ENCODE measurements around the gene CFAP20DC. TPM values are rescaled to one million over a fixed set of nuclear protein-coding genes. Genes with fewer than 3 reads are reported as not detected.
"Not testable (repeated sequence)": the region's sequence is repeated elsewhere in the genome, so short reads cannot be mapped to it uniquely, and the experiment has no call there.

CFAP20DC gene
- total and polyA plus RNA-seq, 2 of the 13 experiments (the other 11 are each of a cell fraction or from before 2014, with no cell fraction given): not detected

- no peak for ATAC-seq
These were observed 351.6 kb downstream of the CFAP20DC start for GRCh38 chr3:58698246-58698645.

GRCh38 chr3:58697561-58697960 is 352.3 kb downstream of the CFAP20DC start:
- Histone ChIP-seq H3K27ac (ENCODE audit: extremely low read length, insufficient read depth, low read length) (no peak overlapping the region), H3K4me1 (ENCODE audit: insufficient read depth, low read length) (no peaks in the 10 kb centered on the region), H3K79me2 (ENCODE audit: insufficient read depth, low read length) (no peaks in the 10 kb centered on the region), H3K9ac (ENCODE audit: insufficient read depth, low read depth, low read length) (no peak overlapping the region), H3K9me3 (ENCODE audit: low read length) (peaks cover 18% of the 10 kb centered on the region; the same call in 1 of the 2 replicates), H4K20me1 (ENCODE audit: insufficient read depth, low read length) (no peaks in the 10 kb centered on the region), H3K4me2 (ENCODE audit: low read depth, low read length) (no peak overlapping the region), H3K4me3 (replicated peaks in 1 of 3; ENCODE audit: insufficient read depth in 1 of 3, low read depth in 2 of 3, low read length in 3 of 3) (no peak overlapping the region), H2AFZ (ENCODE audit: low read length) (no peak overlapping the region), H3K27me3 (ENCODE audit: control insufficient read depth in 1 of 2, insufficient read depth in 2 of 2, low read length in 2 of 2) (no peaks in the 10 kb centered on the region), H3K36me3 (replicated peaks in 1 of 2; ENCODE audit: control insufficient read depth in 1 of 2, insufficient read depth in 2 of 2, low read length in 2 of 2) (no peaks in the 10 kb centered on the region)
- DNase-seq (ENCODE audit: low spot score) (no peak), ATAC-seq (no peak), FAIRE-seq (no peak)
- in situ Hi-C loops (cut with HindIII; ENCODE audit: extremely low pct_ligation_motif_present, low pct_unique_long_range_greater_than_20kb) (no loop called here), intact Hi-C loops (cut with micrococcal nuclease; ENCODE audit: unreplicated experiment) (no loop called here)
- peak in 1 of 2 experiments; percentile 15; a peak in 1 of 4 replicates for TF ChIP-seq MAFK (conservative IDR thresholded peaks at IDR 0.05 in 1 of 2, IDR thresholded peaks at IDR 0.05 in 1 of 2; ENCODE audit: low read length in 2 of 2)
- no peak for TF ChIP-seq DNMT1 (CRISPR knock-in tag; IDR thresholded peaks at IDR 0.05)
- POLR2A ChIA-PET: no interaction called here
- CTCF ChIA-PET (ENCODE audit: low intra/inter-chr PET ratio, low total read pairs): no interaction called here
- BruUV-seq (replicated peaks): no TSS peak

More at GRCh38 chr3:58698246-58698645, 351.6 kb downstream of the CFAP20DC start:
- no peaks in the 10 kb centered on the region for H3K79me2 ChIP-seq (ENCODE audit: insufficient read depth, low read length)
- POLR2A ChIA-PET: no interaction called here
- in situ Hi-C loops (cut with HindIII; ENCODE audit: extremely low pct_ligation_motif_present, low pct_unique_long_range_greater_than_20kb): no loop called here
- H3K27ac ChIP-seq (ENCODE audit: extremely low read length, insufficient read depth, low read length): no peak overlapping the region
- H3K4me1 ChIP-seq (ENCODE audit: insufficient read depth, low read length): no peaks in the 10 kb centered on the region
- no peak overlapping the region for H3K4me3 ChIP-seq (replicated peaks in 1 of 3; ENCODE audit: insufficient read depth in 1 of 3, low read depth in 2 of 3, low read length in 3 of 3)
- CTCF ChIA-PET (ENCODE audit: low intra/inter-chr PET ratio, low total read pairs): no interaction called here
- no peaks in the 10 kb centered on the region for H3K36me3 ChIP-seq (replicated peaks in 1 of 2; ENCODE audit: control insufficient read depth in 1 of 2, insufficient read depth in 2 of 2, low read length in 2 of 2)
- H3K9me3 ChIP-seq (ENCODE audit: low read length): peaks cover 14% of the 10 kb centered on the region; the same call in 1 of the 2 replicates
- no peaks in the 10 kb centered on the region for H4K20me1 ChIP-seq (ENCODE audit: insufficient read depth, low read length)
- BruUV-seq (replicated peaks): no TSS peak
- intact Hi-C loops (cut with micrococcal nuclease; ENCODE audit: unreplicated experiment): no loop called here
- H3K27me3 ChIP-seq (ENCODE audit: control insufficient read depth in 1 of 2, insufficient read depth in 2 of 2, low read length in 2 of 2): no peaks in the 10 kb centered on the region
- FAIRE-seq: no peak
- no peak overlapping the region for H2AFZ ChIP-seq (ENCODE audit: low read length)
- H3K4me2 ChIP-seq (ENCODE audit: low read depth, low read length): no peak overlapping the region
- DNase-seq (ENCODE audit: low spot score): no peak
- no peak overlapping the region for H3K9ac ChIP-seq (ENCODE audit: insufficient read depth, low read depth, low read length)
- TF ChIP-seq ZNF432 (CRISPR knock-in tag; IDR thresholded peaks at IDR 0.05; ENCODE audit: borderline replicate concordance) (no peak), ZNF772 (CRISPR knock-in tag; IDR thresholded peaks at IDR 0.05) (no peak), HIVEP1 (CRISPR knock-in tag; IDR thresholded peaks at IDR 0.05) (no peak), ELK4 (CRISPR knock-in tag; IDR thresholded peaks at IDR 0.05; ENCODE audit: borderline replicate concordance) (no peak), XRCC5 (optimal IDR thresholded peaks at IDR 0.05; ENCODE audit: low read length) (no peak)

GRCh38 chr3:58696813-58697212 is 353.0 kb downstream of the CFAP20DC start:
- H4K20me1 ChIP-seq (ENCODE audit: insufficient read depth, low read length); intact Hi-C loops (cut with micrococcal nuclease; ENCODE audit: unreplicated experiment); ATAC-seq; H3K4me1 ChIP-seq (ENCODE audit: insufficient read depth, low read length); H3K36me3 ChIP-seq (replicated peaks in 1 of 2; ENCODE audit: control insufficient read depth in 1 of 2, insufficient read depth in 2 of 2, low read length in 2 of 2); H3K4me2 ChIP-seq (ENCODE audit: low read depth, low read length); H3K79me2 ChIP-seq (ENCODE audit: insufficient read depth, low read length); H2AFZ ChIP-seq (ENCODE audit: low read length); CTCF ChIA-PET (ENCODE audit: low intra/inter-chr PET ratio, low total read pairs); BruUV-seq (replicated peaks); FAIRE-seq; POLR2A ChIA-PET; H3K9ac ChIP-seq (ENCODE audit: insufficient read depth, low read depth, low read length); H3K4me3 ChIP-seq (replicated peaks in 1 of 3; ENCODE audit: insufficient read depth in 1 of 3, low read depth in 2 of 3, low read length in 3 of 3); in situ Hi-C loops (cut with HindIII; ENCODE audit: extremely low pct_ligation_motif_present, low pct_unique_long_range_greater_than_20kb); DNase-seq (ENCODE audit: low spot score); H3K27me3 ChIP-seq (ENCODE audit: control insufficient read depth in 1 of 2, insufficient read depth in 2 of 2, low read length in 2 of 2); H3K27ac ChIP-seq (ENCODE audit: extremely low read length, insufficient read depth, low read length): not testable (repeated sequence)
- H3K9me3 ChIP-seq (ENCODE audit: low read length): peaks cover 20% of the 10 kb centered on the region
- 0% methylated on average over 3 of the region's 3 CpGs for WGBS (ENCODE audit: low lambda C conversion rate)

All from HepG2 (cell line).